CD4-positive, alpha-beta T cell treated with Interleukin-10 for 1 hour (primary cell): ENCODE data around the gene MYOC.
A peak's percentile ranks its signal among the peaks of the same experiment; 100 is the strongest.
"Not testable (repeated sequence)": the region's sequence is repeated elsewhere in the genome, so short reads cannot be mapped to it uniquely, and the experiment has no call there.

Source experiments
- DNase-seq: peaks from one replicate; pipeline ENCODE4 v3.0.0-alpha.2; 2020

The MYOC gene

GRCh38 chr1:171646249-171646560 lies 6.3 kb downstream of the MYOC start:
- DNase-seq, result no peak

- DNase-seq, result no peak
These were observed 6.8 kb downstream of the MYOC start for GRCh38 chr1:171645553-171646248.

- peak; percentile 68 for DNase-seq
These were observed 7.5 kb downstream of the MYOC start for GRCh38 chr1:171644805-171645483.

GRCh38 chr1:171643156-171643555 lies 9.3 kb downstream of the MYOC start:
- DNase-seq, result no peak

GRCh38 chr1:171642197-171642596 lies 10.3 kb downstream of the MYOC start:
- no peak for DNase-seq

GRCh38 chr1:171641076-171641864 lies 11.2 kb downstream of the MYOC start:
- DNase-seq, result no peak

- DNase-seq, result no peak
These were observed 12.3 kb downstream of the MYOC start for GRCh38 chr1:171640225-171640624.

- no peak for DNase-seq
These were observed 14.4 kb downstream of the MYOC start for GRCh38 chr1:171637928-171638576.

- DNase-seq, result no peak
These were observed 16.3 kb downstream of the MYOC start for GRCh38 chr1:171636141-171636540.

GRCh38 chr1:171635661-171636060 lies 16.8 kb downstream of the MYOC start:
- DNase-seq, result no peak

GRCh38 chr1:171628225-171628624 lies 24.3 kb downstream of the MYOC start:
- no peak for DNase-seq

GRCh38 chr1:171627020-171627419 lies 25.5 kb downstream of the MYOC start:
- DNase-seq, result no peak

GRCh38 chr1:171625225-171625624 lies 27.3 kb downstream of the MYOC start:
- no peak for DNase-seq

- no peak for DNase-seq
These were observed 28.7 kb downstream of the MYOC start for GRCh38 chr1:171623651-171624331.

GRCh38 chr1:171622152-171622462 lies 30.4 kb downstream of the MYOC start, which contains the start of gene MYOCOS:
Gene MYOCOS (plus strand): TSS chr1:171622243. CDS start chr1:171623884, 1,641 bp downstream.
- DNase-seq, result no peak

- no peak for DNase-seq
These were observed 35.9 kb downstream of the MYOC start for GRCh38 chr1:171616586-171616985.

GRCh38 chr1:171615122-171615906 lies 37.2 kb downstream of the MYOC start:
- DNase-seq, result not testable (repeated sequence)

GRCh38 chr1:171613282-171613681 lies 39.2 kb downstream of the MYOC start:
- DNase-seq, result no peak

- DNase-seq, result no peak
These were observed 41.2 kb downstream of the MYOC start for GRCh38 chr1:171611306-171611705.

GRCh38 chr1:171610385-171610784 lies 42.1 kb downstream of the MYOC start:
- no peak for DNase-seq

- no peak for DNase-seq
These were observed 46.0 kb downstream of the MYOC start for GRCh38 chr1:171606402-171606941.

- not testable (repeated sequence) for DNase-seq
These were observed 49.4 kb downstream of the MYOC start for GRCh38 chr1:171603042-171603441.
